Kidney (tissue), 14 donors: ENCODE measurements around the gene KCNK17. TPM values are rescaled to one million over a fixed set of nuclear protein-coding genes. Genes with fewer than 3 reads are reported as not detected.

ENCODE experiments used
- DNase-seq, 5 donors: peaks; one replicate each; pipeline ENCODE4 v3.0.0-alpha.2; 2013 to 2020
- FAIRE-seq: peaks from 2 replicates; lab custom pipeline; 2012; peaks lifted over from hg19 to GRCh38; lab: Jason Lieb, UNC
- H3K27ac ChIP-seq, 2 donors: one replicate each; pipeline ENCODE4 v1.7.0; 2013; ENCODE audit warnings: low read depth in 2 of 2, low read length in 2 of 2, inconsistent platforms in 1 of 2
- H3K27me3 ChIP-seq: one replicate; pipeline ENCODE4 v1.7.1; 2013; ENCODE audit warnings: low read length, inconsistent platforms; ENCODE audit not compliant: control insufficient read depth, insufficient read depth
- H3K36me3 ChIP-seq, 3 donors: one replicate each; pipeline versions ENCODE4 v1.7.0 to v1.7.1; 2013; ENCODE audit warnings: low read length in 3 of 3, control low read depth in 1 of 3, inconsistent platforms in 1 of 3; ENCODE audit not compliant: insufficient read depth in 3 of 3, control insufficient read depth in 2 of 3
- H3K4me1 ChIP-seq, 3 donors: one replicate each; pipeline versions ENCODE4 v1.7.0 to v1.7.1; 2013; ENCODE audit warnings: low read length in 3 of 3, inconsistent platforms in 1 of 3, low read depth in 1 of 3; ENCODE audit not compliant: control insufficient read depth in 2 of 3, insufficient read depth in 2 of 3
- H3K4me3 ChIP-seq, 3 donors: one replicate each; pipeline versions ENCODE4 v1.7.0 to v1.8.1; 2013; ENCODE audit warnings: low read length in 3 of 3, control low read depth in 1 of 3, inconsistent platforms in 1 of 3
- H3K9ac ChIP-seq, 3 donors: one replicate each; pipeline versions ENCODE4 v1.7.0 to v1.7.1; 2013; ENCODE audit warnings: low read length in 3 of 3, control low read depth in 1 of 3, inconsistent platforms in 1 of 3
- H3K9me3 ChIP-seq, 3 donors: one replicate each; pipeline versions ENCODE4 v1.7.0 to v1.7.1; 2013; ENCODE audit warnings: low read length in 3 of 3, control low read depth in 1 of 3, inconsistent platforms in 1 of 3; ENCODE audit not compliant: control insufficient read depth in 2 of 3, insufficient read depth in 1 of 3
- CTCF ChIP-seq: IDR thresholded peaks from 3 replicates; pipeline ENCODE4 v1.5.1; 2012; ENCODE audit warnings: mild to moderate bottlenecking, moderate library complexity, borderline replicate concordance; ENCODE audit not compliant: insufficient read depth; ENCODE audit errors: extremely low read depth
- intact Hi-C: fragments of 100-400 bp; cut with DNase I; formaldehyde crosslinking; loops from one replicate; pipeline ENCODE4 v1.11.1; 2022
- polyA plus RNA-seq: library from polyadenylated mRNA; stranded (reverse); fragments of 350-450 nt; fragmentation: Illumina TruSeq; extraction: RNeasy Lipid Tissue Mini Kit (QIAGEN cat#74804); gene quantifications from one replicate; pipeline ENCODE4 v1.2.3, GENCODE V29; 2014; ENCODE audit warnings: low read depth, low replicate concordance; ENCODE audit not compliant: insufficient read depth
- total RNA-seq: library from RNA; stranded (reverse); fragmentation: NEBNext Ultra II Directional; extraction: Animal tissue kit (Norgen Biotek cat#: 25700); gene quantifications from one replicate; pipeline ENCODE4 v1.2.1, GENCODE V29; 2021
- donor health status: control.
- donor health status: control.
- donor health status: control.
- donor health status: control.
- donor health status: control.
- donor health status: DM: yes; HTN: yes; CAD: no.
- donor health status: Normal renal cell carcinoma (clear cell type).

Gene KCNK17
- total and polyA plus RNA-seq, 2 donors from 2014 or later, result 0.38 TPM; not detected in 1

GRCh38 chr6:39341352-39341751 lies 27.1 kb upstream of the KCNK17 start:
- intact Hi-C loops, result no loop called here
- FAIRE-seq, result no peak
- Histone ChIP-seq H3K4me1 (peaks cover 0 to 3% (median 0%) of the 10 kb centered on the region in 3 donors), H3K36me3 (no peaks in the 10 kb centered on the region), H3K9me3 (no peaks in the 10 kb centered on the region), H3K9ac (no peak overlapping the region), H3K27me3 (no peaks in the 10 kb centered on the region), H3K4me3 (no peak overlapping the region), H3K27ac (no peak overlapping the region)
- no peak for DNase-seq
- no peak for TF ChIP-seq CTCF

GRCh38 chr6:39339868-39340550 lies 25.8 kb upstream of the KCNK17 start:
- peaks cover 0 to 3% (median 0%) of the 10 kb centered on the region in 3 donors for H3K4me1 ChIP-seq
- H3K27ac ChIP-seq, result peak overlapping the region in 1 of 2 donors; percentile 22
- H3K9me3 ChIP-seq, result no peaks in the 10 kb centered on the region
- H3K9ac ChIP-seq, result no peak overlapping the region
- H3K27me3 ChIP-seq, result no peaks in the 10 kb centered on the region
- no peak overlapping the region for H3K4me3 ChIP-seq
- intact Hi-C loops, result no loop called here
- DNase-seq, result peak in 3 of 5 donors; percentile 33 to 69 (median 37)
- FAIRE-seq, result no peak
- no peaks in the 10 kb centered on the region for H3K36me3 ChIP-seq
- no peak for TF ChIP-seq CTCF

DNA sequence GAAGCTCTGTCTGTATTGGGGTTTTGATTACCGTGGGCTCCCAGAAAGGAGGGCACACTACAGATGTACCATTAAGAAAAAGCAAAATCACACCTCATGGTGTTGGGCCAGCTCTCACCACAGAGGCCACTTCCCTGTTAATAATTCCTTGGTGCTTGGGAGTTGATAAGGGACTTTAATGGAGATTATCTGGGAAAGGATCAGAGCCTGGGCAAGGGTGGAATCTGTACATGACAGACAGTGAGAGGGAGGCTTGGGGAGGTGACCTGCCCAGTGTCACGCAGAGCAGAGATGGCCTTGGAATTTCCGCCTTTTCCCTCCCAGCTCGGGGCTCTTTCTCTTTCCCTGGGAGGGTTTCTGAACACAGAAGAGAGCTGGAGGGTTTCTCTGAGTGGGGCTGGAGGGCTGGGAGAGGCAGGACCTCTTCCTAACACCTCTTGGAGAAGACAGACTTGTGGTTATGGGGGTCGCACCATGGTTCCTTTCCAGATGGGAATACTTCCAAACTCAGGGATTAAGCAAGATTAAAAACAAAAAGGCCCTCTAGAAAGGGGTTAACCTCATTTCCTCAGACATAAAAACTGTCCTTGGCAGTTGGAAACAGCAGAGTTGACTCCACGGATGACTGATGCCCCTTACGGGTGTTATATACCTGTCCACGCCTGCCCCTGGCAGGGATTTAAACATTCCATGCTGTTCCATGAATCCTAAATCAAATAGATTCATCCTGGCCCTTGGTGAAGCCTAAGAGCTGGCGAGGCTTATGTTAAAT lies 25.1 kb upstream of the KCNK17 start:
- intact Hi-C loops, result no loop called here
- peaks cover 0 to 3% (median 0%) of the 10 kb centered on the region in 3 donors for H3K4me1 ChIP-seq
- no peak for TF ChIP-seq CTCF
- peak overlapping the region in 1 of 2 donors; percentile 22 for H3K27ac ChIP-seq
- no peaks in the 10 kb centered on the region for H3K36me3 ChIP-seq
- H3K9ac ChIP-seq, result no peak overlapping the region
- DNase-seq (peak in 1 of 5 donors; percentile 30), FAIRE-seq (no peak)
- no peaks in the 10 kb centered on the region for H3K9me3 ChIP-seq
- H3K27me3 ChIP-seq, result no peaks in the 10 kb centered on the region
- no peak overlapping the region for H3K4me3 ChIP-seq
